ENCODE data around the gene RGS6. TPM values are rescaled to one million over a fixed set of nuclear protein-coding genes. Genes with fewer than 3 reads are reported as not detected.

RGS6 gene
- total and polyA plus RNA-seq, 7 donors, result 0.79 to 8.0 (median 1.6) TPM; not detected in 2

- Histone ChIP-seq H3K4me1 (peaks cover 0 to 29% (median 11%) of the 10 kb centered on the region in 4 donors), H3K4me3 (no peak overlapping the region), H3K27ac (no peak overlapping the region), H3K27me3 (no peaks in the 10 kb centered on the region), H3K36me3 (no peaks in the 10 kb centered on the region), H3K9me3 (no peaks in the 10 kb centered on the region)
- DNase-seq, result no peak
- intact Hi-C loops (cut with DNase I), result no loop called here
- TF ChIP-seq POLR2AphosphoS5 (IDR thresholded peaks at IDR 0.05), result no peak
- TF ChIP-seq CTCF (IDR thresholded peaks at IDR 0.05), result no peak
- TF ChIP-seq EP300 (IDR thresholded peaks at IDR 0.05), result no peak
- no peak for TF ChIP-seq POLR2A (IDR thresholded peaks at IDR 0.05)
These were observed 379.3 kb downstream of the RGS6 start for GRCh38 chr14:72311516-72311915.

DNA sequence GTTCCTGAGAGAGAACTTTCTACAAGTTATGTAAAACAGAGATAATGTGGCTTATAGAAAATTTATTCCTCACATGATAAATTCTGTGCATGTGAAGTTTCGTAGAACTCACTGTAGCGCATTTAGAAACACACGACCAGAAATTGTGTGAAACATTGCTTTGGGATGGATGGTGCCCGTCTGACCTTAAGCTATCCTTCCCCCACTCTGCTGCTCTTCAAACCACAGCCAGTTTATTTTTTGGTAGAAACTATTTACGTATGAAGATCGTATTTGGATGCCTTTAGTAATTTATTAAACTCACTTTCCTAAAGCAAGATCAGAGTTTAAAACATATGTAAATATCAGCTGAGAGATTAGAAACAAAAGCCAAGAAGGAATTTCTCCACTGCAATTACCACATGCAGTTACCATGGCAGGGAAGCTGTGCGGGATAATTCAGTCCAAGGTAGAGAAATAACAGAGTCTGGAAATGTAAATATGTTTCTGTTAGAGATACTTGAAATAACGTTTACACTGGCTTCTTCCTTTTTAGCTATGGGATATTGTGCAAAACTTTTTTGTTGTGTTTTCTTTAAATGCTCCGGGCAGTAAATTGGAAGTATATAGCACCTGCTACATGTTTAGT is 382.7 kb downstream of the RGS6 start:
- H3K36me3 ChIP-seq, result no peaks in the 10 kb centered on the region
- whole genome bisulfite sequencing, 2 donors, result 43 to 56% methylated on average over 9 of the region's 9 CpGs
- H3K27me3 ChIP-seq, result no peaks in the 10 kb centered on the region
- no peak for TF ChIP-seq CTCF (IDR thresholded peaks at IDR 0.05)
- no peak for TF ChIP-seq EP300 (IDR thresholded peaks at IDR 0.05)
- no peak for TF ChIP-seq POLR2A (IDR thresholded peaks at IDR 0.05)
- no peaks in the 10 kb centered on the region for H3K9me3 ChIP-seq
- peaks cover 0 to 26% (median 11%) of the 10 kb centered on the region in 4 donors for H3K4me1 ChIP-seq
- intact Hi-C loops (cut with DNase I), result no loop called here
- no peak overlapping the region for H3K4me3 ChIP-seq
- no peak for DNase-seq
- H3K27ac ChIP-seq, result peak overlapping the region in 2 of 4 donors; percentile 10 to 43

GRCh38 chr14:72315714-72316113 is 383.5 kb downstream of the RGS6 start:
- DNase-seq, result no peak
- no peaks in the 10 kb centered on the region for H3K27me3 ChIP-seq
- TF ChIP-seq POLR2AphosphoS5 (IDR thresholded peaks at IDR 0.05) (no peak), POLR2A (IDR thresholded peaks at IDR 0.05) (no peak), EP300 (IDR thresholded peaks at IDR 0.05) (no peak)
- WGBS, 2 donors, result 58 to 78% methylated on average over 1 of the region's 1 CpG
- H3K36me3 ChIP-seq, result no peaks in the 10 kb centered on the region
- no peaks in the 10 kb centered on the region for H3K9me3 ChIP-seq
- intact Hi-C loops (cut with DNase I), result no loop called here
- H3K4me1 ChIP-seq, result peaks cover 0 to 26% (median 11%) of the 10 kb centered on the region in 4 donors
- no peak overlapping the region for H3K4me3 ChIP-seq
- peak overlapping the region in 1 of 4 donors; percentile 43 for H3K27ac ChIP-seq

DNA sequence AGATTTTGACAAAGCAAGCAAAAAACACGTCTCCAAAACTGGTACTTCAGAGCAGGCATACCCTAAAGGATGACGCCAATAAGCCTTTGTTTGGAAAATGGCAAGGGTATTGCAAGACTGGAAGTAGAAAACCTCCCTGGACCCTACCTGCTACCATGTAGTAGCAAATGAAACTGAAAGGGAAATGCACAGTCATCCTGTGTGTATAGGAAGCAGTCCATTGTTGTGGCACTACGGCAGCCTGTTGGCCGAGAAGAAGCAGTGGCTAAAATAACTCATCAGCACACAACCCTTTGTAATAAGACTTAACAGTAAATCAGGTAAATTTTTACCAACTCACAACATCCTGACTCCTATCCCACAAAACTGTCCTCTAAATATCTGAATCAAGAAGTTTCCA is 386.4 kb downstream of the RGS6 start:
- DNase-seq, result no peak
- Histone ChIP-seq H3K4me3 (no peak overlapping the region), H3K9me3 (no peaks in the 10 kb centered on the region), H3K27ac (no peak overlapping the region), H3K36me3 (no peaks in the 10 kb centered on the region), H3K27me3 (no peaks in the 10 kb centered on the region), H3K4me1 (peaks cover 0 to 13% (median 9%) of the 10 kb centered on the region in 4 donors)
- 73 to 84% methylated on average over 4 of the region's 4 CpGs for whole genome bisulfite sequencing, 2 donors
- no peak for TF ChIP-seq POLR2AphosphoS5 (IDR thresholded peaks at IDR 0.05)
- TF ChIP-seq CTCF (IDR thresholded peaks at IDR 0.05), result no peak
- TF ChIP-seq POLR2A (IDR thresholded peaks at IDR 0.05), result no peak
- no peak for TF ChIP-seq EP300 (IDR thresholded peaks at IDR 0.05)
- intact Hi-C loops (cut with DNase I), result no loop called here

DNA sequence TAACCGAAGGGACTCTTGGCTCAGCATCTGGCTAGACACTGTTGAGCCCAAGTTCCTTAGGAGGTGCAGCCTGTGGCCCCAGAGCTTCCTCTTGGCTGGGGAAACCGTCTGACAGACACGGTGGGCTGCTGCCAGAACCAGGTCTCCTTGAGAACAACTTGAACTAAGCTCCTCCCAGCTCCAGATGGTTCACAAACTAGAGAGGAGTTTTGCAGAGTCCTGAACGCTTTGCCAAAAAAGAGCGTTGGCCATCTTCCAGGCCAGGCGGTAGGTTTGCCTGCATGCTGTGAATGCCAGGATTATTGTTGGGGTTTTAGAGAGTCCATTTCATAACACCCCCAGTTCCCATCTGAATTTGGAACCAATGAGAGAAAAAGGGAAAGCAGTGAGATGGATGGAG is 399.8 kb downstream of the RGS6 start:
- 13 to 36% methylated on average over 6 of the region's 6 CpGs for WGBS, 2 donors
- TF ChIP-seq POLR2A (IDR thresholded peaks at IDR 0.05), result no peak
- no peak for TF ChIP-seq EP300 (IDR thresholded peaks at IDR 0.05)
- TF ChIP-seq CTCF (IDR thresholded peaks at IDR 0.05), result no peak
- intact Hi-C loops (cut with DNase I), result no loop called here
- no peaks in the 10 kb centered on the region for H3K36me3 ChIP-seq
- H3K4me3 ChIP-seq, result no peak overlapping the region
- no peak overlapping the region for H3K27ac ChIP-seq
- DNase-seq, result no peak
- no peaks in the 10 kb centered on the region for H3K27me3 ChIP-seq
- peaks cover 0 to 25% (median 5%) of the 10 kb centered on the region in 4 donors for H3K4me1 ChIP-seq
- H3K9me3 ChIP-seq, result no peaks in the 10 kb centered on the region
